Fibroblast of pulmonary artery (primary cell): Measurements from ENCODE around the gene RPS27L.

Experiments used
- DNase-seq: peaks from one replicate; pipeline ENCODE4 v3.0.0-alpha.2; 2010; ENCODE audit warnings: low read depth
- H3K4me3 ChIP-seq: replicated peaks from 2 replicates; pipeline ENCODE4 v1.5.1; 2011; ENCODE audit warnings: low read depth, mild to moderate bottlenecking, control low read depth, low read length, moderate library complexity
- TF ChIP-seq, protein P1 (sequence below): IDR thresholded peaks from 2 replicates; pipeline ENCODE4 v1.5.1; 2011; ENCODE audit warnings: mild to moderate bottlenecking, control low read depth, low read length, inconsistent platforms; ENCODE audit errors: missing control alignments

Gene RPS27L

GRCh38 chr15:63172851-63173451 is 15.7 kb upstream of the RPS27L start:
- TF ChIP-seq, protein P1, sequence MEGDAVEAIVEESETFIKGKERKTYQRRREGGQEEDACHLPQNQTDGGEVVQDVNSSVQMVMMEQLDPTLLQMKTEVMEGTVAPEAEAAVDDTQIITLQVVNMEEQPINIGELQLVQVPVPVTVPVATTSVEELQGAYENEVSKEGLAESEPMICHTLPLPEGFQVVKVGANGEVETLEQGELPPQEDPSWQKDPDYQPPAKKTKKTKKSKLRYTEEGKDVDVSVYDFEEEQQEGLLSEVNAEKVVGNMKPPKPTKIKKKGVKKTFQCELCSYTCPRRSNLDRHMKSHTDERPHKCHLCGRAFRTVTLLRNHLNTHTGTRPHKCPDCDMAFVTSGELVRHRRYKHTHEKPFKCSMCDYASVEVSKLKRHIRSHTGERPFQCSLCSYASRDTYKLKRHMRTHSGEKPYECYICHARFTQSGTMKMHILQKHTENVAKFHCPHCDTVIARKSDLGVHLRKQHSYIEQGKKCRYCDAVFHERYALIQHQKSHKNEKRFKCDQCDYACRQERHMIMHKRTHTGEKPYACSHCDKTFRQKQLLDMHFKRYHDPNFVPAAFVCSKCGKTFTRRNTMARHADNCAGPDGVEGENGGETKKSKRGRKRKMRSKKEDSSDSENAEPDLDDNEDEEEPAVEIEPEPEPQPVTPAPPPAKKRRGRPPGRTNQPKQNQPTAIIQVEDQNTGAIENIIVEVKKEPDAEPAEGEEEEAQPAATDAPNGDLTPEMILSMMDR = no peak
- DNase-seq = no peak
- H3K4me3 ChIP-seq = no peak overlapping the region

GRCh38 chr15:63172376-63172775 is 15.1 kb upstream of the RPS27L start:
- no peak for DNase-seq
- TF ChIP-seq, protein P1 = no peak

DNA sequence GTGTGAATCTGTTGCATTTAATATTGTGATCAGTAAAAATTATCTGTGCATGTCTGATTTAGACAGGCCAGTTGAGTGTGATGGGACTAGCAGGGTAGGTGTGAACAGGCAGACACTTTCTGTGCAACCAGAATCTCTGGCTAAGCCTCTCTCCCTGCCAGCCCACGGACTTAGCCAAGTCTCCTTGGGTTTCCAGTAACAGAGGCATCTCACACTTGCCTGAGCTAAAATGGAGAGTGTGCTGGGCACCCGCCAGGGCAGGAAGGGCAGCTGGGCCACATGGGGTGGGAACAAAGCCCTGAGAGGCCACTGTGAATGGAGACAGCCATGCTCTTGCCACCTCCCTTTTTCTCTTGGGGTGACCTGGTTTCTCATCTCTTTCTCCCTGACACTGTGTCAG is 12.5 kb upstream of the RPS27L start:
- TF ChIP-seq, protein P1 = no peak
- H3K4me3 ChIP-seq = no peak overlapping the region
- DNase-seq = no peak

More at GRCh38 chr15:63172376-63172775, 15.1 kb upstream of the RPS27L start:
- no peak overlapping the region for H3K4me3 ChIP-seq

- peak; percentile 35 for DNase-seq
- H3K4me3 ChIP-seq = no peak overlapping the region
- TF ChIP-seq, protein P1 = peak; percentile 8
Measured at GRCh38 chr15:63166219-63166618, 8.9 kb upstream of the RPS27L start.

GRCh38 chr15:63165166-63165859 is 8.0 kb upstream of the RPS27L start:
- TF ChIP-seq, protein P1 = no peak
- no peak for DNase-seq
- no peak overlapping the region for H3K4me3 ChIP-seq

- TF ChIP-seq, protein P1 = no peak
- no peak for DNase-seq
- no peak overlapping the region for H3K4me3 ChIP-seq
Measured at GRCh38 chr15:63163217-63163616, 5.9 kb upstream of the RPS27L start.
